ENCODE data around the gene FFAR3.

FFAR3 gene

DNA sequence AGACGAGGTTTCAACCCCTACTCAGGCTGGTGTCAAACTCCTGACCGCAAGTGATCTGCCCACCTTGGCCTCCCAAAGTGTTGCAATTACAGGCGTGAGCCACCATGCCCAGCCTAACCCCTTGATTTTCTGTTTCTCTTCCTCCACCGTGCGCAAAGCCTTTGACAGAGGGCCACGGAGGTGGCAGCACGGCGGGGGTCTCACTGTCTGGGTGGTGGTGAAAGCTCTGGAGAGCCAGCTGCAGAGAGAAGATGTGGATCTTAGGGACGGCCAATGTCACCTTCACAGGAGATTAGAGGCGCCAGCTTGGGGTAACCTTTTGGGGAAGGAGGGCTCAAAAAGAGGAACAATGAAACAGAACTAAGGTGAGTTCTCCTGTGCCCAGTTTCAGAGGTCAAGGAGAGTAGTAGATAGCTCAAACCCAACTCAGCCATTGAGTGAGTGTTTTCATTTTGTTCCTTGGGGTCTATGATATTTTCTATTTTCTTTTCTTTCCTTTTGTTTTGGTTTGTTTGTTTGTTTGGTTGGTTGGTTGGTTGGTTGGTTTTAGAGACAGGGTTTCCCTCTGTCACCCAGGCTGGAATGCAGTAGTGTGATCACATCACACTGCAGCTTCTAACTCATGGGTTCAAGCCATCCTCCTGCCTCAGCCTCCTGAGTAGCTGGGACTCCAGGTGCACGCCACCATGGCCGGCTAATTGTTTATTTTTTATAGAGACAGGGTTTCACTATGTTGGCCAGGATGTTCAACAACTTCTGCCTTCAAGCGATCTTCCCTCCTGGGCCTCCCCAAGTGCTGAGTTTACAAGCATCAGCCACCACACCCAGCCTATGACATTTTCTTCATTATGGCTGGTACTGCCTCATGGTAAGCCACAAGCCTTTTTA is 50.3 kb downstream of the FFAR3 start:
- no peak for DNase-seq (ENCODE audit: low spot score)
- TF ChIP-seq, protein P1, sequence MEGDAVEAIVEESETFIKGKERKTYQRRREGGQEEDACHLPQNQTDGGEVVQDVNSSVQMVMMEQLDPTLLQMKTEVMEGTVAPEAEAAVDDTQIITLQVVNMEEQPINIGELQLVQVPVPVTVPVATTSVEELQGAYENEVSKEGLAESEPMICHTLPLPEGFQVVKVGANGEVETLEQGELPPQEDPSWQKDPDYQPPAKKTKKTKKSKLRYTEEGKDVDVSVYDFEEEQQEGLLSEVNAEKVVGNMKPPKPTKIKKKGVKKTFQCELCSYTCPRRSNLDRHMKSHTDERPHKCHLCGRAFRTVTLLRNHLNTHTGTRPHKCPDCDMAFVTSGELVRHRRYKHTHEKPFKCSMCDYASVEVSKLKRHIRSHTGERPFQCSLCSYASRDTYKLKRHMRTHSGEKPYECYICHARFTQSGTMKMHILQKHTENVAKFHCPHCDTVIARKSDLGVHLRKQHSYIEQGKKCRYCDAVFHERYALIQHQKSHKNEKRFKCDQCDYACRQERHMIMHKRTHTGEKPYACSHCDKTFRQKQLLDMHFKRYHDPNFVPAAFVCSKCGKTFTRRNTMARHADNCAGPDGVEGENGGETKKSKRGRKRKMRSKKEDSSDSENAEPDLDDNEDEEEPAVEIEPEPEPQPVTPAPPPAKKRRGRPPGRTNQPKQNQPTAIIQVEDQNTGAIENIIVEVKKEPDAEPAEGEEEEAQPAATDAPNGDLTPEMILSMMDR (IDR thresholded peaks at IDR 0.05) = no peak
- Histone ChIP-seq H3K27ac (no peak overlapping the region), H3K4me3 (no peak overlapping the region)

DNA sequence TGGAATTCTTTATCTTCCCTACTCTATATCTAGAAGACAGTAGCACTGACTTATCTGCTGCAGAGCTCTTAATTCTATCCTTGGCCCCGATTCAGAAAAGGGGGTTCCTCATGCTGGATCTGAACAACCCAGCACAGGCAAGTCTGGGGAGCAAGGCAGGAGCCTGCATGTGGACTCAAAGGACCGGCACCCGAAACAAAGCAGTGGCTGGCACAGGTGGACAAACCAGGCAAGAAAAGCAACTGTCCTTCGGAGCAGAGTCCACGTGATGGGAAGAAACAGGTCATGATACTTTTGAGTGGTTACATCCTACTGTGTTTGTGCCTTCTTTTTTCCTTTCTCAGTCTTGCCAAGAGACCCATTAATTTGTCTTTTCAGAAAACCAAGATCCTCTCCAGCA is 50.9 kb downstream of the FFAR3 start:
- Histone ChIP-seq H3K4me3 (no peak overlapping the region), H3K27ac (no peak overlapping the region)
- DNase-seq (ENCODE audit: low spot score) = no peak
- TF ChIP-seq, protein P1 (IDR thresholded peaks at IDR 0.05) = no peak

Data from coronary artery (tissue), 2 donors.